ENCODE measurements around the gene DAB1.

GRCh38 chr1:57329001-57329527, 94.8 kb downstream of the DAB1 start:
- TF ChIP-seq POLR2A (IDR thresholded peaks at IDR 0.05) (no peak), CTCF (IDR thresholded peaks at IDR 0.05 in 4 of 5, conservative IDR thresholded peaks at IDR 0.05 in 1 of 5) (no peak)
